ENCODE data around the gene PDIA6. TPM values are rescaled to one million over a fixed set of nuclear protein-coding genes. Genes with fewer than 3 reads are reported as not detected.

Gene PDIA6
- total RNA-seq, 1 experiment from 2014 or later, result 314 TPM

DNA sequence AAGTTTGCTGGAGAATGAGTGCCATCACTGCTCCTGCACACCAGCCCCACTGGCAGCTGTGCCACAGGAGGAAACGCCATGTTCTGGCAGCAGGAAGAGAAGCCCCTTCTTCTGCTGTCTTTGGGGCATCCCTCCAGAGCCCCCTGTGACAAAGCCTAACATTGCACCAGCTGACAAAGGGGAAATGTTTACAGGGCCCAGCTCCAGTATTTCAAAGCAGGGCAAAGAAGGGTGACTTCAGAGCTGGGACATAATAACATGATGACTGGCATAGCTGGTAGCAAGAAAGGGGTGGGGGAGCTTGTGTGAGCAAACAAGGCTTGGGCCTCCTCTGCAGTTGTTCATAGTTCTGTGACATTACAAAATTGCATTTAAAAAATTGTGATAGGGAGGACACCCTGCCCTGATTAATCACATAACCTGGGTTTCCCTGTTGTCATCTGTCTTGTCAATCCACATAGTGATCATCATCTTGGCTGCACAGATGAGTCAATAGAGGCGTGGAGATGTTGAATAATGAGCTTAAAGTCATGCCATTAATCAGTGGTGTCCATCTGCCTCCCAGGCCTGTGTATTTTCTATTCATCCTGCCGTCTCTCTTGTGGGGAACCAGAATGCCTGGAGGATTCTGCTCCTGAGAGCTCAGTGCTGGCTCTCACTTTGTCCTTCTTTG is 29.1 kb upstream of the PDIA6 start:
- BruUV-seq (replicated peaks), result no TSS peak
- POLR2A ChIA-PET (ENCODE audit: low non-redundant PET), result no interaction called here

DNA sequence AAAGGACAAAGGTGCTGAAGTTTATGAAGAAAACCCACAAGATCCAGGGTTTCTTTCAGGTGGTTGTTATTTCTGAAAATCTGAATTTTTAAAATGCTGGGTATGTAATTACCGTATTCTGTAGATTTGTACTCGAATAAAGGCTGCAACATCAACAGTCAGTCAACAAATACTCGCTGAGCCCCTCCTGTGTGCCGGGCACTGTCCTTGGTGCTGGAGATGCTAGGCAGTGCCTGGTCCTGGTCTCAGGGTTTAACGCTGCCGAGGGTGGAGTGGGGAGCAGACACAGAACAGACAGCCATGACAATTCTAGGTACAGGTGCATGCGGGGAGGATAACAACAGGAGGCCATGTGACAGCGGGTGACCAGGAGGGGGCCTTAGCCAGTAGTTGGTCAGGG is 27.2 kb upstream of the PDIA6 start:
- H3K27me3 ChIP-seq (replicated peaks; ENCODE audit: insufficient read depth, low read depth, low read length, poor library complexity), result no peaks in the 10 kb centered on the region
- no peak overlapping the region for H3K27ac ChIP-seq (ENCODE audit: low read depth, low read length, poor library complexity, severe bottlenecking)
- peaks cover 10% of the 10 kb centered on the region for H3K9me3 ChIP-seq (ENCODE audit: low read depth, low read length, poor library complexity, severe bottlenecking)
- DNase-seq (ENCODE audit: low spot score), result peak; percentile 30
- no peak for TF ChIP-seq EZH2 (IDR thresholded peaks at IDR 0.05; ENCODE audit: borderline replicate concordance, low read depth, low read length, poor library complexity, severe bottlenecking)
- TF ChIP-seq, protein P1, sequence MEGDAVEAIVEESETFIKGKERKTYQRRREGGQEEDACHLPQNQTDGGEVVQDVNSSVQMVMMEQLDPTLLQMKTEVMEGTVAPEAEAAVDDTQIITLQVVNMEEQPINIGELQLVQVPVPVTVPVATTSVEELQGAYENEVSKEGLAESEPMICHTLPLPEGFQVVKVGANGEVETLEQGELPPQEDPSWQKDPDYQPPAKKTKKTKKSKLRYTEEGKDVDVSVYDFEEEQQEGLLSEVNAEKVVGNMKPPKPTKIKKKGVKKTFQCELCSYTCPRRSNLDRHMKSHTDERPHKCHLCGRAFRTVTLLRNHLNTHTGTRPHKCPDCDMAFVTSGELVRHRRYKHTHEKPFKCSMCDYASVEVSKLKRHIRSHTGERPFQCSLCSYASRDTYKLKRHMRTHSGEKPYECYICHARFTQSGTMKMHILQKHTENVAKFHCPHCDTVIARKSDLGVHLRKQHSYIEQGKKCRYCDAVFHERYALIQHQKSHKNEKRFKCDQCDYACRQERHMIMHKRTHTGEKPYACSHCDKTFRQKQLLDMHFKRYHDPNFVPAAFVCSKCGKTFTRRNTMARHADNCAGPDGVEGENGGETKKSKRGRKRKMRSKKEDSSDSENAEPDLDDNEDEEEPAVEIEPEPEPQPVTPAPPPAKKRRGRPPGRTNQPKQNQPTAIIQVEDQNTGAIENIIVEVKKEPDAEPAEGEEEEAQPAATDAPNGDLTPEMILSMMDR (conservative IDR thresholded peaks at IDR 0.05; ENCODE audit: low read depth, low read length), result no peak
- H3K4me3 ChIP-seq (ENCODE audit: low read depth, low read length, poor library complexity, severe bottlenecking), result no peak overlapping the region
- no peaks in the 10 kb centered on the region for H3K36me3 ChIP-seq (ENCODE audit: insufficient read depth, low read length, poor library complexity, severe bottlenecking)
- no TSS peak for BruUV-seq (replicated peaks)
- no peaks in the 10 kb centered on the region for H3K4me1 ChIP-seq (ENCODE audit: insufficient read depth, low read length, poor library complexity, severe bottlenecking)
- ChIA-PET POLR2A (ENCODE audit: low non-redundant PET) (no interaction called here), CTCF (no interaction called here)
- intact Hi-C loops (cut with micrococcal nuclease; ENCODE audit: unreplicated experiment), result loop anchor here (10.0 kb wide), 1 partner anchor 605 kb away; no protein-coding TSS in a partner anchor

More for the DNA sequence above, 29.1 kb upstream of the PDIA6 start:
- peaks cover 10% of the 10 kb centered on the region for H3K9me3 ChIP-seq (ENCODE audit: low read depth, low read length, poor library complexity, severe bottlenecking)
- no peaks in the 10 kb centered on the region for H3K27me3 ChIP-seq (replicated peaks; ENCODE audit: insufficient read depth, low read depth, low read length, poor library complexity)
- intact Hi-C loops (cut with micrococcal nuclease; ENCODE audit: unreplicated experiment), result no loop called here
- CTCF ChIA-PET, result no interaction called here
- H3K27ac ChIP-seq (ENCODE audit: low read depth, low read length, poor library complexity, severe bottlenecking), result no peak overlapping the region
- H3K4me1 ChIP-seq (ENCODE audit: insufficient read depth, low read length, poor library complexity, severe bottlenecking), result no peaks in the 10 kb centered on the region
- H3K4me3 ChIP-seq (ENCODE audit: low read depth, low read length, poor library complexity, severe bottlenecking), result no peak overlapping the region
- no peaks in the 10 kb centered on the region for H3K36me3 ChIP-seq (ENCODE audit: insufficient read depth, low read length, poor library complexity, severe bottlenecking)
- no peak for DNase-seq (ENCODE audit: low spot score)
- TF ChIP-seq EZH2 (IDR thresholded peaks at IDR 0.05; ENCODE audit: borderline replicate concordance, low read depth, low read length, poor library complexity, severe bottlenecking), result no peak
- TF ChIP-seq, protein P1 (conservative IDR thresholded peaks at IDR 0.05; ENCODE audit: low read depth, low read length), result no peak

DNA sequence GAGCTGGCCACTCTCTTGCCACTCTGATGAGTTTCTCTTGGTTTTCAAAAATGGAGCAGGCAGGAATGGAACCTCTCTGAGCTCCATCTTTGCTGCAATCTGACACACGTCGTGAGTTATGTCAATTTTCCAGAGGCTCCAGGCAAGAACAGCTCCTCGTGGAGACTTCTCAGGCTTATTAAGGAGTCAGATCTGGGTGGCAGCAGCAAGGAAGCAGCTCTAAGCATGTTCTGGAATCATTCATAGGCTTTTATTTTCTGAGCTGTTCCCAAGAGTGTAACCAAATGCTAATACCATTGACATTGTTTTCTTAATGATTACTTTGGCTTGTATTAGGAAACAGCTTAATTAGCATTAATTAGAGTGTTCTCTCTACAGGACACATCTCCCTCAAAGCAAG is 26.1 kb upstream of the PDIA6 start:
- DNase-seq (ENCODE audit: low spot score), result no peak
- TF ChIP-seq, protein P1 (conservative IDR thresholded peaks at IDR 0.05; ENCODE audit: low read depth, low read length), result no peak
- TF ChIP-seq EZH2 (IDR thresholded peaks at IDR 0.05; ENCODE audit: borderline replicate concordance, low read depth, low read length, poor library complexity, severe bottlenecking), result no peak
- no peaks in the 10 kb centered on the region for H3K36me3 ChIP-seq (ENCODE audit: insufficient read depth, low read length, poor library complexity, severe bottlenecking)
- POLR2A ChIA-PET (ENCODE audit: low non-redundant PET), result no interaction called here
- no TSS peak for BruUV-seq (replicated peaks)
- no peak overlapping the region for H3K27ac ChIP-seq (ENCODE audit: low read depth, low read length, poor library complexity, severe bottlenecking)
- peaks cover 10% of the 10 kb centered on the region for H3K9me3 ChIP-seq (ENCODE audit: low read depth, low read length, poor library complexity, severe bottlenecking)
- H3K4me3 ChIP-seq (ENCODE audit: low read depth, low read length, poor library complexity, severe bottlenecking), result no peak overlapping the region
- intact Hi-C loops (cut with micrococcal nuclease; ENCODE audit: unreplicated experiment), result loop anchor here (10.0 kb wide), 1 partner anchor 606 kb away; no protein-coding TSS in a partner anchor
- CTCF ChIA-PET, result no interaction called here
- H3K4me1 ChIP-seq (ENCODE audit: insufficient read depth, low read length, poor library complexity, severe bottlenecking), result no peaks in the 10 kb centered on the region
- no peaks in the 10 kb centered on the region for H3K27me3 ChIP-seq (replicated peaks; ENCODE audit: insufficient read depth, low read depth, low read length, poor library complexity)

Data from A673 (cell line).